Nephron (organoid): ENCODE measurements around the gene DLGAP4.

Experiments used
- H3K27ac Mint-ChIP-seq, 3 experiments: 2 replicates each; pipeline ENCODE4 v1.8.0; 2020; ENCODE audit warnings: mixed read lengths in 3 of 3, mild to moderate bottlenecking in 2 of 3, moderate library complexity in 1 of 3
- H3K27me3 Mint-ChIP-seq: 2 replicates; pipeline ENCODE4 v1.8.0; 2021; ENCODE audit warnings: low read depth, mild to moderate bottlenecking, moderate library complexity, mixed read lengths
- H3K36me3 Mint-ChIP-seq: 2 replicates; pipeline ENCODE4 v1.8.0; 2020; ENCODE audit warnings: low read depth, mixed read lengths
- H3K4me1 Mint-ChIP-seq: 2 replicates; pipeline ENCODE4 v1.8.0; 2020; ENCODE audit warnings: mixed read lengths
- H3K4me3 Mint-ChIP-seq, 3 experiments: 2 replicates each; pipeline ENCODE4 v1.8.0; 2020; ENCODE audit warnings: mild to moderate bottlenecking in 3 of 3, mixed read lengths in 3 of 3, moderate library complexity in 2 of 3
- H3K9me3 Mint-ChIP-seq: 2 replicates; pipeline ENCODE4 v1.8.0; 2020; ENCODE audit warnings: mixed read lengths
- TF ChIP-seq, protein P1 (sequence below), 3 experiments: fragments of 200-600 bp; sonication (generic); IDR thresholded peaks; one replicate each; pipeline ENCODE4 v1.5.0; 2021; ENCODE audit warnings: antibody characterized with exemption in 3 of 3; ENCODE audit not compliant: unreplicated experiment in 3 of 3

Gene DLGAP4

DNA sequence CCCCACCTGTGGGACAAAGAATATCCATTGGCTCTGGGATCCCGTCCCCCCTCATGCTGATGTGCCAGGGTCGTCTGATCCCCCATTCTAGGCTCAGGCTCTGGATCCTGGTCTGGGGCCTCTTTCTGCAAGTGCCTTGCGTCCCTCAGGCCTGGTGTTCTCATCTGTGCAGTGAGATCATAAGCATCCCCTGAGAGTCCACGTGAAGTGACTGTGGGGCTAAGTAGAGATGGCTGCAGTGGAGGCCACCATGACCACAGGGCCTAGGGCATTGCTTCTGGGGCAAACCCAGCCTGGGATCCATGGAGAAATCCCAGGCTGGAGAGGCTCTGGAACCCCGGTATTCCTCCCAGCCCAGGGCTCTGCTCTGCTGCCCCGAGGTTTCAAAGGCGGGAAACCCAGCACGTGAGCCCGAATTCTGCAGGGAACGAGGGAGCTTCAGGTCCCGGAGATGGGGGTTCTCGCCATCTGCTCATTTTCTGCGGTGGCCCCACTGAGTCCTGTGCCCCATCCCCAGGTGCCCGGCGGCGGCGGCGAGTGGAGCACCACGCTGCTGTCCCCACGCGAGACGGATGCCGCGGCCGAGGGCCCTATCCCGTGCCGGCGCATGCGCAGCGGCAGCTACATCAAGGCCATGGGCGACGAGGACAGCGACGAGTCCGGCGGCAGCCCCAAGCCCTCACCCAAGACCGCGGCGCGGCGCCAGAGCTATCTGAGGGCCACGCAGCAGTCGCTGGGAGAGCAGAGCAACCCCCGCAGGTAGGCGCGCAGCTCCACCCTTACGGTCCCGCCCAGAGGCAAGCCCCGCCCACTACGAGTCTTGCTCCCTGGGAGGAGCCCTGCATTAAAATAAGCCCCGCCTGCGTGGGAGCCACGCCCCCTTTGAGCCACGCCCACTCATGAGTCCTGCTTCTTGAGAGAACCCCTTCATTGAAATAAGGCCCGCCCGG, 129.7 kb downstream of the DLGAP4 start:
- peaks cover 28% of the 10 kb centered on the region for H3K27me3 Mint-ChIP-seq
- no peaks in the 10 kb centered on the region for H3K9me3 Mint-ChIP-seq
- no peaks in the 10 kb centered on the region for H3K4me1 Mint-ChIP-seq
- TF ChIP-seq, protein P1, sequence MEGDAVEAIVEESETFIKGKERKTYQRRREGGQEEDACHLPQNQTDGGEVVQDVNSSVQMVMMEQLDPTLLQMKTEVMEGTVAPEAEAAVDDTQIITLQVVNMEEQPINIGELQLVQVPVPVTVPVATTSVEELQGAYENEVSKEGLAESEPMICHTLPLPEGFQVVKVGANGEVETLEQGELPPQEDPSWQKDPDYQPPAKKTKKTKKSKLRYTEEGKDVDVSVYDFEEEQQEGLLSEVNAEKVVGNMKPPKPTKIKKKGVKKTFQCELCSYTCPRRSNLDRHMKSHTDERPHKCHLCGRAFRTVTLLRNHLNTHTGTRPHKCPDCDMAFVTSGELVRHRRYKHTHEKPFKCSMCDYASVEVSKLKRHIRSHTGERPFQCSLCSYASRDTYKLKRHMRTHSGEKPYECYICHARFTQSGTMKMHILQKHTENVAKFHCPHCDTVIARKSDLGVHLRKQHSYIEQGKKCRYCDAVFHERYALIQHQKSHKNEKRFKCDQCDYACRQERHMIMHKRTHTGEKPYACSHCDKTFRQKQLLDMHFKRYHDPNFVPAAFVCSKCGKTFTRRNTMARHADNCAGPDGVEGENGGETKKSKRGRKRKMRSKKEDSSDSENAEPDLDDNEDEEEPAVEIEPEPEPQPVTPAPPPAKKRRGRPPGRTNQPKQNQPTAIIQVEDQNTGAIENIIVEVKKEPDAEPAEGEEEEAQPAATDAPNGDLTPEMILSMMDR (IDR thresholded peaks at IDR 0.05; ENCODE audit: unreplicated experiment in 3 of 3): no peak
- H3K4me3 Mint-ChIP-seq: no peak overlapping the region
- H3K36me3 Mint-ChIP-seq: no peaks in the 10 kb centered on the region
- no peak overlapping the region for H3K27ac Mint-ChIP-seq

DNA sequence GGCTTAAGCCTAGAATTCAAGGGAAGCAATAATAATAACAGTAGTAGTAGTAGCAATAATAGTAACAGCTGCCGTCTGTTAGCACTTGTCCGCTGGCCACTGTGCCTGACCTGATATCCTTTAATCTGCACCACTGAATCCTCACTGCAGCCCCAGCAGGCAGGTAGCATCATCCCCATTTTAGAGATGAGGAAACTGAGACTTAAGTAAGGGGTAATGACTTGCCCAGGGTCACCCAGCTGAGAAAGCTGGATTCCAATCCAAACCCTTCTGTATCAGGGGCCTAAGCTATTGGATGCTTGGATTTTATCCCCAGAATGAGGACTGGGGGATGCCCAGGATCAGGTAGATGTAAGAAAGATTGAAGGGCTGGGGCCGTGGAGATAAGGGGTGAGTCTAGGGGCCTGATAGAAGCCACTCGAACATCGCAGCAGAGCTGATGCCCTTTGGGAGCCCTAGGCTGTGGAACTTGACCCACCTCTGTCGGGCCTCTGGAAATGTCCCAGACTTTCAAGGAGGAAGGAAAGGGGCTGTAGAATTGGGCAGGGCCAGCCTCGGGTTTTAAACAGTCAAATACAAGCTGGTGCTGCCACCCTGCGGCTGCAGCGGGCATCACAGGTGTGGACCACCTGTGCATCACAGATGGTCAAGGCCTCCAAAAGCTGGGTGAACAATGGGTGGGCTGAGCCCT, 133.0 kb downstream of the DLGAP4 start:
- no peak overlapping the region for H3K27ac Mint-ChIP-seq
- H3K4me3 Mint-ChIP-seq: no peak overlapping the region
- H3K27me3 Mint-ChIP-seq: peaks cover 35% of the 10 kb centered on the region
- no peaks in the 10 kb centered on the region for H3K4me1 Mint-ChIP-seq
- H3K9me3 Mint-ChIP-seq: no peaks in the 10 kb centered on the region
- no peaks in the 10 kb centered on the region for H3K36me3 Mint-ChIP-seq
- TF ChIP-seq, protein P1 (IDR thresholded peaks at IDR 0.05; ENCODE audit: unreplicated experiment in 3 of 3): peak; percentile 91 to 93 (median 91)

DNA sequence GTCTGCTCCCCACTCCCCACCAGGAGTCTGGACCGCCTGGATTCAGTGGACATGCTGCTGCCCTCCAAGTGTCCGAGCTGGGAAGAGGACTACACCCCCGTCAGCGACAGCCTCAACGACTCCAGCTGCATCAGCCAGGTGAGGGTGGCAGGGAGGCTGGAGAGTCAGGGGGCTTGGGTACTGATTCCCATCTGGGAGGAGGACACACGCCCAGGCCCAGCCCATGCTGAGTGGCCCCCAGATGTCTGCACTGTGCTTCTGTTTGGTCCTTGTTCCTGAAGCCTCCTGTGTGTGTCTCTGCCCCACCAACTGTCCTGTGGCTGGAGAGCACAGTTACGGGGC, 133.6 kb downstream of the DLGAP4 start:
- no peak overlapping the region for H3K27ac Mint-ChIP-seq
- H3K4me1 Mint-ChIP-seq: no peaks in the 10 kb centered on the region
- H3K9me3 Mint-ChIP-seq: no peaks in the 10 kb centered on the region
- H3K36me3 Mint-ChIP-seq: no peaks in the 10 kb centered on the region
- no peak overlapping the region for H3K4me3 Mint-ChIP-seq
- H3K27me3 Mint-ChIP-seq: peaks cover 29% of the 10 kb centered on the region
- TF ChIP-seq, protein P1 (IDR thresholded peaks at IDR 0.05; ENCODE audit: unreplicated experiment in 3 of 3): peak in 1 of 3 experiments; percentile 27

DNA sequence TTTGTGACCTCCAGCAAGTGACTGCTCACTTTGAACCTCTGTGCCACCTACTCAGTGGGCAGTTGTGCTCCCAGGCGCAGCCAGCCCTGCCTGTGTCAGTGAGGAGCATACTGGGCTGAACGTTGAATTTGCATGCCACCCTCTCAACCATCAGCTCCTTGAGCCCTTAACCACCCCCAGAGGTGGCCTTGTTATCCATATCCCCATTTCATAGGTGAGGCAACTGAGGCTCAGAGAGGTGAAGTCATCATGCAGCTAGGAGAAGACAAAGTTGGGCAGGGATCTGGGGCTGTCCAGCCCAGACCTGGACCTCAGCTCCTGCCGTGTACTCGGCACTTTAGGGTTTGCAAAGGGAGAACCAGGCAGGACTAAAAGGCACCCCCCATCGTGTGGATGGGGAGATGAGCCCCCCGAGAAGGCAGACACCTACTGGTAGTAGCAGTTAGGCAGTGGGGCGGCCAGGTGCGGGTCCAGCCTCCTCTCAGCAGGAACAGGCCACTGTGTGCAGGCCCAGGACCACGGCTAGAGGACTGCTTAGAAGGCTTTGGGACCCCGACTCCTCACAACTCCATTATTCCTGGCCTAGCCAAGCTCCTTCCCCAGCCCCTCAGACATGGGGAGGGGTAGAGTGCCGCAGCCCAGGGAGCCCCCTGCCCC, 134.4 kb downstream of the DLGAP4 start:
- Mint-ChIP-seq H3K36me3 (no peaks in the 10 kb centered on the region), H3K27ac (no peak overlapping the region), H3K9me3 (no peaks in the 10 kb centered on the region), H3K4me3 (no peak overlapping the region), H3K4me1 (no peaks in the 10 kb centered on the region), H3K27me3 (peaks cover 23% of the 10 kb centered on the region)
- TF ChIP-seq, protein P1 (IDR thresholded peaks at IDR 0.05; ENCODE audit: unreplicated experiment in 3 of 3): no peak

DNA sequence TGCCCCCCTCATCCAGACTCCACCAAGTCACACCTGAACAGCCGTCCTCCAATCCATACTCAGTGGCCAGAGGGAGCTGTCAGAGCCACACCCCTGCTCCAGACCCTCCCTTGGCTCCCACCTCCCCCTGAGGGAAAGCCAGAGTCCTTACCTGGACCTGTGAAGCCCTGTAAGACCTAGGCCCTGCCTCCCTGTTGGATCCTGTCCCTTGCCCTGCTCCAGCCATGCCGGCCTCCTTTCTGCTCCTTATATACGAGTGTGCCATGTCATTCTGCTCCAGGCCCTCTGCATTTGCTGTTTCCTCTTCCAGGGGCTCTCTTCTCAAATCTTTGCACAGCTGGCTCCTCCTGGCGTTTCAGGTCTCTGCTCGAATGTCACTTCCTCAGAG, 134.9 kb downstream of the DLGAP4 start:
- no peak overlapping the region for H3K27ac Mint-ChIP-seq
- peaks cover 21% of the 10 kb centered on the region for H3K27me3 Mint-ChIP-seq
- no peaks in the 10 kb centered on the region for H3K4me1 Mint-ChIP-seq
- no peak overlapping the region for H3K4me3 Mint-ChIP-seq
- H3K9me3 Mint-ChIP-seq: no peaks in the 10 kb centered on the region
- no peaks in the 10 kb centered on the region for H3K36me3 Mint-ChIP-seq
- TF ChIP-seq, protein P1 (IDR thresholded peaks at IDR 0.05; ENCODE audit: unreplicated experiment in 3 of 3): no peak
